ENCODE measurements around the gene ZNF567.

ZNF567 gene

GRCh38 chr19:36665832-36666231, 21.6 kb upstream of the ZNF567 start:
- Histone ChIP-seq H2BK12ac (ENCODE audit: low read length) (no peak overlapping the region), H3K27me3 (ENCODE audit: control insufficient read depth in 3 of 3, insufficient read depth in 3 of 3, low read depth in 1 of 3, low read length in 3 of 3) (no peaks in the 10 kb centered on the region), H4K8ac (ENCODE audit: low read depth, low read length) (no peak overlapping the region), H3K4me2 (ENCODE audit: insufficient read depth, low read length, poor library complexity, severe bottlenecking) (peak overlapping the region; percentile 77), H3K23ac (ENCODE audit: low read depth, low read length, poor library complexity) (no peak overlapping the region), H2BK15ac (ENCODE audit: low read length) (no peak overlapping the region), H3K14ac (ENCODE audit: low read length) (no peak overlapping the region), H3K9me3 (replicated peaks in 1 of 2; ENCODE audit: control insufficient read depth in 2 of 2, insufficient read depth in 1 of 2, low read depth in 1 of 2, low read length in 2 of 2) (peaks cover 2 to 71% of the 10 kb centered on the region in 2 donors), H2AFZ (ENCODE audit: low read length) (no peak overlapping the region), H3K36me3 (replicated peaks in 1 of 2; ENCODE audit: control insufficient read depth in 2 of 2, insufficient read depth in 2 of 2, low read length in 2 of 2) (peaks cover 7 to 46% of the 10 kb centered on the region in 2 donors), H4K91ac (ENCODE audit: low read depth, low read length, poor library complexity) (no peak overlapping the region), H2BK120ac (ENCODE audit: low read depth, low read length) (no peak overlapping the region), H3K79me1 (ENCODE audit: low read depth, low read length) (no peaks in the 10 kb centered on the region), H2AK5ac (ENCODE audit: low read depth, low read length) (no peak overlapping the region), H3K4me3 (ENCODE audit: low read length in 2 of 2) (peak overlapping the region; percentile 57 to 98), H3K4ac (ENCODE audit: low read length) (no peak overlapping the region), H3K27ac (replicated peaks; ENCODE audit: low read length) (no peak overlapping the region), H3K18ac (ENCODE audit: low read length) (no peak overlapping the region), H3K4me1 (ENCODE audit: control insufficient read depth in 2 of 2, insufficient read depth in 1 of 2, low read depth in 1 of 2, low read length in 2 of 2) (peaks cover 0 to 2% of the 10 kb centered on the region in 2 donors), H3K9ac (ENCODE audit: low read depth, low read length, poor library complexity) (no peak overlapping the region), H2BK5ac (ENCODE audit: low read length) (no peak overlapping the region)
- no CpG with 5 or more reads among the region's 14 CpGs for WGBS, 2 donors (ENCODE audit: extremely low coverage in 2 of 2, insufficient read length in 2 of 2, insufficient replicate concordance in 1 of 2)
- no peak for DNase-seq (ENCODE audit: low spot score)

DNA sequence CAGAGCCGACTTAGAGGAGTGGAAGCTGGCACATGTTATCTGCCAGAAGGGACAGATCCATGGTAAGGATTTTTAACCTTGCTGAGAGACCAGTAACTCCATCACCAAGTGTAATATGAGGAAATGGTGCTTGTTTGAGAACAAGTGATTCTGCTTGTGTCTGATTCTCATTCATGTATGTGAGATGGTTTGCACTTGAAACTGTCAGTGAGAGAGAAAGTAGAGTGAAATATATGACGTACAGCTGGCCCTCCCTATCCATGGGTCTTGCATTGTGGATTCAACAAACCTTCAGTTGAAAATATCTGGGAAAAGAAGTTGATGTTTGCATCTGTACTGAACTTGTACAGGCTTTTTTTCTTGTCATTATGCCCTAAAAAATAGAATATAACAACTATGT, 18.8 kb upstream of the ZNF567 start:
- Histone ChIP-seq H2AK5ac (ENCODE audit: low read depth, low read length) (no peak overlapping the region), H2BK120ac (ENCODE audit: low read depth, low read length) (no peak overlapping the region), H3K27ac (replicated peaks; ENCODE audit: low read length) (no peak overlapping the region), H3K79me1 (ENCODE audit: low read depth, low read length) (no peaks in the 10 kb centered on the region), H2BK12ac (ENCODE audit: low read length) (no peak overlapping the region), H2BK5ac (ENCODE audit: low read length) (no peak overlapping the region), H3K9me3 (replicated peaks in 1 of 2; ENCODE audit: control insufficient read depth in 2 of 2, insufficient read depth in 1 of 2, low read depth in 1 of 2, low read length in 2 of 2) (peaks cover 4 to 68% of the 10 kb centered on the region in 2 donors), H3K23ac (ENCODE audit: low read depth, low read length, poor library complexity) (no peak overlapping the region), H3K14ac (ENCODE audit: low read length) (no peak overlapping the region), H4K91ac (ENCODE audit: low read depth, low read length, poor library complexity) (no peak overlapping the region), H3K36me3 (replicated peaks in 1 of 2; ENCODE audit: control insufficient read depth in 2 of 2, insufficient read depth in 2 of 2, low read length in 2 of 2) (peaks cover 5 to 32% of the 10 kb centered on the region in 2 donors), H3K4ac (ENCODE audit: low read length) (no peak overlapping the region), H2AFZ (ENCODE audit: low read length) (no peak overlapping the region), H3K4me1 (ENCODE audit: control insufficient read depth in 2 of 2, insufficient read depth in 1 of 2, low read depth in 1 of 2, low read length in 2 of 2) (peaks cover 0 to 2% of the 10 kb centered on the region in 2 donors), H3K4me2 (ENCODE audit: insufficient read depth, low read length, poor library complexity, severe bottlenecking) (no peak overlapping the region), H3K27me3 (ENCODE audit: control insufficient read depth in 3 of 3, insufficient read depth in 3 of 3, low read depth in 1 of 3, low read length in 3 of 3) (no peaks in the 10 kb centered on the region), H3K4me3 (ENCODE audit: low read length in 2 of 2) (no peak overlapping the region), H3K18ac (ENCODE audit: low read length) (no peak overlapping the region), H4K8ac (ENCODE audit: low read depth, low read length) (no peak overlapping the region), H3K9ac (ENCODE audit: low read depth, low read length, poor library complexity) (no peak overlapping the region), H2BK15ac (ENCODE audit: low read length) (no peak overlapping the region)
- no peak for DNase-seq (ENCODE audit: low spot score)
- no CpG with 5 or more reads among the region's 2 CpGs for WGBS, 2 donors (ENCODE audit: extremely low coverage in 2 of 2, insufficient read length in 2 of 2, insufficient replicate concordance in 1 of 2)

GRCh38 chr19:36672368-36672767, 15.0 kb upstream of the ZNF567 start:
- no peaks in the 10 kb centered on the region for H3K79me1 ChIP-seq (ENCODE audit: low read depth, low read length)
- no peak overlapping the region for H3K4me2 ChIP-seq (ENCODE audit: insufficient read depth, low read length, poor library complexity, severe bottlenecking)
- H3K36me3 ChIP-seq (replicated peaks in 1 of 2; ENCODE audit: control insufficient read depth in 2 of 2, insufficient read depth in 2 of 2, low read length in 2 of 2), result peaks cover 4 to 26% of the 10 kb centered on the region in 2 donors
- H3K9me3 ChIP-seq (replicated peaks in 1 of 2; ENCODE audit: control insufficient read depth in 2 of 2, insufficient read depth in 1 of 2, low read depth in 1 of 2, low read length in 2 of 2), result peaks cover 3 to 74% of the 10 kb centered on the region in 2 donors
- H3K27me3 ChIP-seq (ENCODE audit: control insufficient read depth in 3 of 3, insufficient read depth in 3 of 3, low read depth in 1 of 3, low read length in 3 of 3), result no peaks in the 10 kb centered on the region
- no peak overlapping the region for H3K27ac ChIP-seq (replicated peaks; ENCODE audit: low read length)
- no peak overlapping the region for H3K18ac ChIP-seq (ENCODE audit: low read length)
- WGBS, 2 donors (ENCODE audit: extremely low coverage in 2 of 2, insufficient read length in 2 of 2, insufficient replicate concordance in 1 of 2), result no CpG with 5 or more reads among the region's 1 CpG
- no peak overlapping the region for H2BK12ac ChIP-seq (ENCODE audit: low read length)
- no peak overlapping the region for H2BK120ac ChIP-seq (ENCODE audit: low read depth, low read length)
- DNase-seq (ENCODE audit: low spot score), result no peak
- H3K9ac ChIP-seq (ENCODE audit: low read depth, low read length, poor library complexity), result no peak overlapping the region
- H2BK5ac ChIP-seq (ENCODE audit: low read length), result no peak overlapping the region
- no peak overlapping the region for H3K23ac ChIP-seq (ENCODE audit: low read depth, low read length, poor library complexity)
- H2AK5ac ChIP-seq (ENCODE audit: low read depth, low read length), result no peak overlapping the region
- H2AFZ ChIP-seq (ENCODE audit: low read length), result no peak overlapping the region
- no peaks in the 10 kb centered on the region for H3K4me1 ChIP-seq (ENCODE audit: control insufficient read depth in 2 of 2, insufficient read depth in 1 of 2, low read depth in 1 of 2, low read length in 2 of 2)
- H3K4ac ChIP-seq (ENCODE audit: low read length), result no peak overlapping the region
- no peak overlapping the region for H4K8ac ChIP-seq (ENCODE audit: low read depth, low read length)
- no peak overlapping the region for H2BK15ac ChIP-seq (ENCODE audit: low read length)
- H4K91ac ChIP-seq (ENCODE audit: low read depth, low read length, poor library complexity), result no peak overlapping the region
- H3K14ac ChIP-seq (ENCODE audit: low read length), result no peak overlapping the region
- no peak overlapping the region for H3K4me3 ChIP-seq (ENCODE audit: low read length in 2 of 2)

DNA sequence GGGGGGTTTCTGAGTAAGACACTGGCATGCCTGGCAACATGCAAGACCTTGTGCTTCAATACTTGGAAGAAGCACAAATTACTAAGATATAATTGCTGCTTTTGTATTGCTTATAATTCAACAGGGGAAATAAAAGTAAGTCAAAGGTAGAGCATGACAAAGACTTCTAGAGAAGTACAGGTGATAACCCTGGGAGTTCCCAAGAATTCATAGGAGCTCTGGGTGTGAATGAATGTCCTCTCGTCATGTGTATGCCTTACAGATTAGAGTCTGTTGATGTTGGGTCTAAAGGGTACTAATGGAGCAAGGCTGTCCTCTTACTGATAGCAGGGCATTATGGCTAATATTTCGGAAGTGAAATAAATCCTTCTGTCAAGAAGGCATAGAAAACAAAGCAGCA, 13.2 kb upstream of the ZNF567 start:
- Histone ChIP-seq H3K4me2 (ENCODE audit: insufficient read depth, low read length, poor library complexity, severe bottlenecking) (no peak overlapping the region), H3K79me1 (ENCODE audit: low read depth, low read length) (no peaks in the 10 kb centered on the region), H3K18ac (ENCODE audit: low read length) (no peak overlapping the region), H3K4ac (ENCODE audit: low read length) (no peak overlapping the region), H2AK5ac (ENCODE audit: low read depth, low read length) (no peak overlapping the region), H4K8ac (ENCODE audit: low read depth, low read length) (no peak overlapping the region), H2BK5ac (ENCODE audit: low read length) (no peak overlapping the region), H3K4me3 (ENCODE audit: low read length in 2 of 2) (no peak overlapping the region), H4K91ac (ENCODE audit: low read depth, low read length, poor library complexity) (no peak overlapping the region), H3K23ac (ENCODE audit: low read depth, low read length, poor library complexity) (no peak overlapping the region), H3K9ac (ENCODE audit: low read depth, low read length, poor library complexity) (no peak overlapping the region), H2BK120ac (ENCODE audit: low read depth, low read length) (no peak overlapping the region), H2BK15ac (ENCODE audit: low read length) (no peak overlapping the region), H3K9me3 (replicated peaks in 1 of 2; ENCODE audit: control insufficient read depth in 2 of 2, insufficient read depth in 1 of 2, low read depth in 1 of 2, low read length in 2 of 2) (peaks cover 3 to 74% of the 10 kb centered on the region in 2 donors), H3K4me1 (ENCODE audit: control insufficient read depth in 2 of 2, insufficient read depth in 1 of 2, low read depth in 1 of 2, low read length in 2 of 2) (no peaks in the 10 kb centered on the region), H2BK12ac (ENCODE audit: low read length) (no peak overlapping the region), H2AFZ (ENCODE audit: low read length) (no peak overlapping the region), H3K36me3 (replicated peaks in 1 of 2; ENCODE audit: control insufficient read depth in 2 of 2, insufficient read depth in 2 of 2, low read length in 2 of 2) (peaks cover 7 to 35% of the 10 kb centered on the region in 2 donors), H3K14ac (ENCODE audit: low read length) (no peak overlapping the region), H3K27ac (replicated peaks; ENCODE audit: low read length) (no peak overlapping the region), H3K27me3 (ENCODE audit: control insufficient read depth in 3 of 3, insufficient read depth in 3 of 3, low read depth in 1 of 3, low read length in 3 of 3) (no peaks in the 10 kb centered on the region)
- no peak for DNase-seq (ENCODE audit: low spot score)
- WGBS, 2 donors (ENCODE audit: extremely low coverage in 2 of 2, insufficient read length in 2 of 2, insufficient replicate concordance in 1 of 2), result no CpG with 5 or more reads among the region's 2 CpGs

All from neuronal stem cell (in vitro differentiated cells).